Endodermal cell (in vitro differentiated cells): Measurements from ENCODE around the gene FBXO46. TPM values are rescaled to one million over a fixed set of nuclear protein-coding genes. Genes with fewer than 3 reads are reported as not detected.

ENCODE experiments used
- DNase-seq: peaks from one replicate; pipeline ENCODE4 v3.0.0-alpha.2; 2017
- H3K27ac ChIP-seq: 2 replicates; pipeline ENCODE4 v1.5.1; 2013; ENCODE audit warnings: mild to moderate bottlenecking, low read depth, low read length, moderate library complexity
- H3K27me3 ChIP-seq: 2 replicates; pipeline ENCODE4 v1.6.1; 2013; ENCODE audit warnings: mild to moderate bottlenecking, low read length, moderate library complexity; ENCODE audit not compliant: insufficient read depth, control insufficient read depth, poor library complexity, severe bottlenecking
- H3K36me3 ChIP-seq: 2 replicates; pipeline ENCODE4 v1.7.0; 2013; ENCODE audit warnings: mild to moderate bottlenecking, low read length, moderate library complexity; ENCODE audit not compliant: control insufficient read depth, insufficient read depth
- H3K4me1 ChIP-seq: one replicate; pipeline ENCODE4 v1.7.0; 2013; ENCODE audit warnings: low read length; ENCODE audit not compliant: control insufficient read depth, insufficient read depth
- H3K4me3 ChIP-seq: 2 replicates; pipeline ENCODE4 v1.5.1; 2013; ENCODE audit warnings: mild to moderate bottlenecking, low read length, moderate library complexity
- H3K9ac ChIP-seq: 2 replicates; pipeline ENCODE4 v1.6.1; 2013; ENCODE audit warnings: mild to moderate bottlenecking, low read length, moderate library complexity; ENCODE audit not compliant: poor library complexity, severe bottlenecking; ENCODE audit errors: extremely low read depth
- H3K9me3 ChIP-seq: 2 replicates; pipeline ENCODE4 v1.6.1; 2013; ENCODE audit warnings: mild to moderate bottlenecking, low read length, moderate library complexity; ENCODE audit not compliant: control insufficient read depth
- H3K27ac Mint-ChIP-seq: 2 replicates; pipeline ENCODE4 v1.8.0; 2020; ENCODE audit warnings: mixed read lengths
- H3K27me3 Mint-ChIP-seq: 2 replicates; pipeline ENCODE4 v1.8.0; 2021; ENCODE audit warnings: mild to moderate bottlenecking, mixed read lengths; ENCODE audit not compliant: insufficient read depth
- H3K36me3 Mint-ChIP-seq: 2 replicates; pipeline ENCODE4 v1.8.0; 2020; ENCODE audit warnings: low read depth, mixed read lengths
- H3K4me1 Mint-ChIP-seq: 2 replicates; pipeline ENCODE4 v1.8.0; 2020; ENCODE audit warnings: mixed read lengths
- H3K4me3 Mint-ChIP-seq: 2 replicates; pipeline ENCODE4 v1.8.0; 2020; ENCODE audit warnings: mild to moderate bottlenecking, moderate library complexity, mixed read lengths
- H3K9me3 Mint-ChIP-seq: 2 replicates; pipeline ENCODE4 v1.8.0; 2020; ENCODE audit warnings: mild to moderate bottlenecking, mixed read lengths
- CTCF ChIP-seq: fragments of 200-600 bp; sonication (generic); conservative IDR thresholded peaks from 2 replicates; pipeline ENCODE4 v1.5.0; 2021; ENCODE audit warnings: antibody characterized with exemption, mild to moderate bottlenecking
- WGBS, 2 experiments: methylation state at CpG; one replicate each; pipeline versions ENCODE4 v1.1.5 to v1.1.7; 2013; ENCODE audit warnings: missing lambda C conversion rate in 2 of 2, mixed read lengths in 1 of 2; ENCODE audit not compliant: insufficient coverage in 1 of 2, insufficient read length in 1 of 2; 5-methylcytosine and 5-hydroxymethylcytosine counted together
- total RNA-seq, 2 donors: library from RNA; stranded (reverse); fragmentation: NEBNext Ultra II Directional in 1 of 2; extraction: Animal tissue kit (Norgen Biotek cat#: 25700) in 1 of 2; gene quantifications; 2 replicates in 1 of 2; 3 replicates in 1 of 2; pipeline ENCODE4 v1.2.1, GENCODE V29; 2021

The FBXO46 gene
- total RNA-seq, 2 donors from 2014 or later: 36.5 to 42.8 TPM

GRCh38 chr19:45764475-45764874 lies 33.8 kb upstream of the FBXO46 start:
- no peak overlapping the region for H3K27ac ChIP-seq
- H3K9me3 ChIP-seq: no peaks in the 10 kb centered on the region
- DNase-seq: peak; percentile 69
- peaks cover under 1% of the 10 kb centered on the region for H3K27me3 Mint-ChIP-seq
- no peaks in the 10 kb centered on the region for H3K9me3 Mint-ChIP-seq
- H3K27ac Mint-ChIP-seq: no peak overlapping the region
- H3K27me3 ChIP-seq: no peaks in the 10 kb centered on the region
- no peaks in the 10 kb centered on the region for H3K36me3 Mint-ChIP-seq
- H3K36me3 ChIP-seq: no peaks in the 10 kb centered on the region
- peaks cover 9% of the 10 kb centered on the region for H3K4me1 Mint-ChIP-seq
- H3K9ac ChIP-seq: no peak overlapping the region
- H3K4me3 Mint-ChIP-seq: no peak overlapping the region
- H3K4me3 ChIP-seq: no peak overlapping the region
- 54 to 68% methylated on average over 6 of the region's 6 CpGs for WGBS, 2 experiments
- peaks cover 13% of the 10 kb centered on the region for H3K4me1 ChIP-seq
- peak; percentile 30 for TF ChIP-seq CTCF

- Mint-ChIP-seq H3K4me3 (no peak overlapping the region), H3K27ac (no peak overlapping the region), H3K4me1 (peaks cover 9% of the 10 kb centered on the region), H3K27me3 (peaks cover 2% of the 10 kb centered on the region), H3K9me3 (no peaks in the 10 kb centered on the region), H3K36me3 (no peaks in the 10 kb centered on the region)
- Histone ChIP-seq H3K36me3 (no peaks in the 10 kb centered on the region), H3K9me3 (no peaks in the 10 kb centered on the region), H3K9ac (no peak overlapping the region), H3K4me3 (no peak overlapping the region), H3K27me3 (no peaks in the 10 kb centered on the region), H3K4me1 (peaks cover 13% of the 10 kb centered on the region), H3K27ac (no peak overlapping the region)
- no peak for TF ChIP-seq CTCF
- no peak for DNase-seq
- 82 to 87% methylated on average over 20 to 27 of the region's 27 CpGs for WGBS, 2 experiments
Measured at GRCh38 chr19:45763691-45764294, 33.1 kb upstream of the FBXO46 start.

DNA sequence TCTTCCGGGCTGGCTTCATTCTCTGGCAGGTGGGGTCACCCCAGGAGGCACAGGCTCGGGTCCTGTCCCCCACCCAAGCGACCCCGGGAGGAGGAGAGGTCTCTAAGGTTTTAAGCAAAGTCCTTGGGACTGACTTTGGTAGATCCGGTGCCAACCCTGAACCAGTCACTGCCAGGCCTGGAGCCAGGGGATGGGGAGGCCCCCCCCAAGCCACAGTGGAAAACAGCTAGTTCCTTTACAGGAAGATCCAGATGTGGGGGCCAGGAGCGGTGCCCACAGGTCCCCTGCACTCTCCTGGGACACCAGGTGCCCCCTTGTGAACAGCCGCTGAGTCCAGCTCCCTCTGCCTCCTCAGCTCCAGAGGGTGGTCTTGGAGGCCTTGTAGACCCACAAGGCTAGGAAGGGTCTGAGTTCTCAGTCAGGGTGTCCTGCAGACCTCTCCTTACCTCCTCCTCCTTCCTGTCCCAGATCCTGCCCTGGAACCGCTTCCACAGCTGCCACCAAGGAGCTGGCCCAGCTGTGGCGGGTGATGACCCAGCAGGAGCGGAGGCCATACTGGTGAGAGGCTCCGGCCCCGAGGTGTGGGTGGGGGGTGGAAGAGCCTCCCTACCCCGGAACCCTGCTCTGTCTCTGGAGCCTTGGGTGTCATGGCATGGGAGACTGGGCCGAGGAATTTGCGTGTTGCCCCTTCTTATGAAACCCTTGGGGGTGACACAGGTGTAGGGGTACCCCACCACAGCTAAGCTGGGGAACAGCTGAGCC lies 32.4 kb upstream of the FBXO46 start:
- peaks cover 9% of the 10 kb centered on the region for H3K4me1 Mint-ChIP-seq
- Histone ChIP-seq H3K27ac (no peak overlapping the region), H3K36me3 (no peaks in the 10 kb centered on the region), H3K9me3 (no peaks in the 10 kb centered on the region), H3K4me1 (peaks cover 13% of the 10 kb centered on the region), H3K4me3 (no peak overlapping the region), H3K27me3 (no peaks in the 10 kb centered on the region), H3K9ac (no peak overlapping the region)
- no peak overlapping the region for H3K27ac Mint-ChIP-seq
- TF ChIP-seq CTCF: no peak
- peaks cover 2% of the 10 kb centered on the region for H3K27me3 Mint-ChIP-seq
- no peak overlapping the region for H3K4me3 Mint-ChIP-seq
- WGBS, 2 experiments: 94 to 97% methylated on average over 8 to 15 of the region's 15 CpGs
- no peaks in the 10 kb centered on the region for H3K36me3 Mint-ChIP-seq
- DNase-seq: no peak
- H3K9me3 Mint-ChIP-seq: no peaks in the 10 kb centered on the region
